Progenitor cell of endocrine pancreas (in vitro differentiated cells): Measurements from ENCODE around the gene ERV3-1. TPM values are rescaled to one million over a fixed set of nuclear protein-coding genes. Genes with fewer than 3 reads are reported as not detected.
A peak's percentile ranks its signal among the peaks of the same experiment; 100 is the strongest.
"Not testable (repeated sequence)": the region's sequence is repeated elsewhere in the genome, so short reads cannot be mapped to it uniquely, and the experiment has no call there.

Experiments used
- DNase-seq: peaks from one replicate; pipeline ENCODE4 v3.0.0; 2021; ENCODE audit warnings: low spot score; ENCODE audit not compliant: unreplicated experiment
- H3K27ac Mint-ChIP-seq: 2 replicates; pipeline ENCODE4 v1.8.0; 2021; ENCODE audit warnings: mild to moderate bottlenecking, moderate library complexity, mixed read lengths
- H3K27me3 Mint-ChIP-seq: 2 replicates; pipeline ENCODE4 v1.8.0; 2021; ENCODE audit warnings: mixed read lengths
- H3K36me3 Mint-ChIP-seq: 2 replicates; pipeline ENCODE4 v1.8.0; 2022; ENCODE audit warnings: mixed read lengths; ENCODE audit not compliant: insufficient read depth
- H3K4me1 Mint-ChIP-seq: 2 replicates; pipeline ENCODE4 v1.8.0; 2021; ENCODE audit warnings: low read depth, mixed read lengths
- H3K4me3 Mint-ChIP-seq: 2 replicates; pipeline ENCODE4 v1.8.0; 2021; ENCODE audit warnings: low read depth, mild to moderate bottlenecking, moderate library complexity, mixed read lengths
- H3K9me3 Mint-ChIP-seq: 2 replicates; pipeline ENCODE4 v1.8.0; 2021; ENCODE audit warnings: low read depth, mixed read lengths
- CTCF ChIP-seq: fragments of 200-600 bp; sonication (generic); IDR thresholded peaks from one replicate; pipeline ENCODE4 v1.5.0; 2021; ENCODE audit warnings: antibody characterized with exemption, mild to moderate bottlenecking; ENCODE audit not compliant: unreplicated experiment
- total RNA-seq: library from RNA; stranded (reverse); gene quantifications from 2 replicates; pipeline ENCODE4 v1.2.1, GENCODE V29; 2021

Gene ERV3-1
- total RNA-seq, 1 donor from 2014 or later = 77.2 TPM

- peak; percentile 54 for TF ChIP-seq CTCF
- Mint-ChIP-seq H3K27ac (peak overlapping the region; percentile 95), H3K4me1 (peaks cover 12% of the 10 kb centered on the region), H3K4me3 (peak overlapping the region; percentile 74), H3K9me3 (no peaks in the 10 kb centered on the region), H3K36me3 (no peaks in the 10 kb centered on the region), H3K27me3 (no peaks in the 10 kb centered on the region)
- DNase-seq = peak; percentile 86
These were observed 31.5 kb upstream of the ERV3-1 start for GRCh38 chr7:65037740-65038688.

GRCh38 chr7:65036526-65036925 is 30.0 kb upstream of the ERV3-1 start:
- not testable (repeated sequence) for H3K27ac Mint-ChIP-seq, H3K27me3 Mint-ChIP-seq, H3K4me3 Mint-ChIP-seq, H3K36me3 Mint-ChIP-seq, DNase-seq, H3K9me3 Mint-ChIP-seq
- H3K4me1 Mint-ChIP-seq = peaks cover 12% of the 10 kb centered on the region

- not testable (repeated sequence) for H3K4me3 Mint-ChIP-seq, DNase-seq, H3K9me3 Mint-ChIP-seq, H3K36me3 Mint-ChIP-seq, H3K27me3 Mint-ChIP-seq, H3K27ac Mint-ChIP-seq
- H3K4me1 Mint-ChIP-seq = peaks cover 12% of the 10 kb centered on the region
These were observed 29.0 kb upstream of the ERV3-1 start for GRCh38 chr7:65035469-65035868.

GRCh38 chr7:65034120-65034782 is 27.8 kb upstream of the ERV3-1 start:
- not testable (repeated sequence) for H3K9me3 Mint-ChIP-seq, H3K27me3 Mint-ChIP-seq, H3K4me3 Mint-ChIP-seq, H3K36me3 Mint-ChIP-seq, H3K4me1 Mint-ChIP-seq, H3K27ac Mint-ChIP-seq, DNase-seq

GRCh38 chr7:65033391-65033790 is 26.9 kb upstream of the ERV3-1 start:
- DNase-seq, H3K27me3 Mint-ChIP-seq, H3K4me3 Mint-ChIP-seq, H3K27ac Mint-ChIP-seq, H3K9me3 Mint-ChIP-seq, H3K36me3 Mint-ChIP-seq, H3K4me1 Mint-ChIP-seq: not testable (repeated sequence)

GRCh38 chr7:65025023-65025422 is 18.5 kb upstream of the ERV3-1 start:
- not testable (repeated sequence) for H3K27ac Mint-ChIP-seq, H3K4me3 Mint-ChIP-seq, H3K9me3 Mint-ChIP-seq, H3K36me3 Mint-ChIP-seq, H3K4me1 Mint-ChIP-seq, DNase-seq, H3K27me3 Mint-ChIP-seq

- H3K4me1 Mint-ChIP-seq, H3K4me3 Mint-ChIP-seq, DNase-seq, H3K27me3 Mint-ChIP-seq, H3K9me3 Mint-ChIP-seq, H3K27ac Mint-ChIP-seq, H3K36me3 Mint-ChIP-seq: not testable (repeated sequence)
These were observed 14.5 kb upstream of the ERV3-1 start for GRCh38 chr7:65020978-65021377.

- DNase-seq, H3K36me3 Mint-ChIP-seq, H3K9me3 Mint-ChIP-seq, H3K4me1 Mint-ChIP-seq, H3K27ac Mint-ChIP-seq, H3K27me3 Mint-ChIP-seq, H3K4me3 Mint-ChIP-seq: not testable (repeated sequence)
These were observed 3.4 kb upstream of the ERV3-1 start for GRCh38 chr7:65009881-65010280.

- DNase-seq, H3K4me3 Mint-ChIP-seq, H3K27me3 Mint-ChIP-seq, H3K36me3 Mint-ChIP-seq, H3K4me1 Mint-ChIP-seq, H3K9me3 Mint-ChIP-seq, H3K27ac Mint-ChIP-seq: not testable (repeated sequence)
These were observed 2.9 kb upstream of the ERV3-1 start for GRCh38 chr7:65009394-65009793.

- DNase-seq, H3K27ac Mint-ChIP-seq, H3K27me3 Mint-ChIP-seq, H3K4me1 Mint-ChIP-seq: not testable (repeated sequence)
- Mint-ChIP-seq H3K9me3 (peaks cover 11% of the 10 kb centered on the region), H3K4me3 (peak overlapping the region; percentile 97), H3K36me3 (peaks cover 29% of the 10 kb centered on the region)
These were observed 549 bp upstream of the ERV3-1 start for GRCh38 chr7:65007036-65007435.
